Activated CD4-positive, alpha-beta T cell treated with anti-CD3 and anti-CD28 coated beads, Interleukin-2, amount 10 ng/mL, durations not matched to agents 7 days and 5 days (primary cell): ENCODE data around the gene KLHL11. TPM values are rescaled to one million over a fixed set of nuclear protein-coding genes. Genes with fewer than 3 reads are reported as not detected.
"Not testable (repeated sequence)": the region's sequence is repeated elsewhere in the genome, so short reads cannot be mapped to it uniquely, and the experiment has no call there.

Source experiments
- CTCF ChIA-PET: fragments of 350-600 bp; sonication (Branson Sonifier 250); formaldehyde crosslinking; loops from one replicate; lab custom pipeline; 2021; ENCODE audit warnings: antibody characterized with exemption; lab: Charles Lee
- POLR2A ChIA-PET: fragments of 350-600 bp; sonication (Branson Sonifier 250); formaldehyde crosslinking; loops from one replicate; lab custom pipeline; 2021; ENCODE audit warnings: antibody characterized with exemption; lab: Charles Lee
- DNase-seq: peaks from one replicate; pipeline ENCODE4 v3.0.0-alpha.2; 2020
- H3K27ac Mint-ChIP-seq: one replicate; pipeline ENCODE4 v1.8.0; 2021; ENCODE audit warnings: mild to moderate bottlenecking, moderate library complexity, mixed read lengths
- H3K27me3 Mint-ChIP-seq: one replicate; pipeline ENCODE4 v1.8.0; 2021; ENCODE audit warnings: mixed read lengths
- H3K36me3 Mint-ChIP-seq: one replicate; pipeline ENCODE4 v1.8.0; 2021; ENCODE audit warnings: low read depth, mixed read lengths
- H3K4me1 Mint-ChIP-seq: one replicate; pipeline ENCODE4 v1.8.0; 2021; ENCODE audit warnings: mixed read lengths
- H3K4me3 Mint-ChIP-seq: one replicate; pipeline ENCODE4 v1.8.0; 2021; ENCODE audit warnings: mild to moderate bottlenecking, moderate library complexity, mixed read lengths
- H3K9me3 Mint-ChIP-seq: one replicate; pipeline ENCODE4 v1.8.0; 2021; ENCODE audit warnings: mixed read lengths
- total RNA-seq, 2 experiments: library from RNA; stranded (reverse); gene quantifications; one replicate each; pipeline ENCODE4 v1.2.3, GENCODE V29; 2021

The KLHL11 gene
- total RNA-seq, 2 experiments from 2014 or later: 13.2 to 13.9 TPM

- POLR2A ChIA-PET, H3K4me3 Mint-ChIP-seq, H3K27ac Mint-ChIP-seq, DNase-seq, H3K27me3 Mint-ChIP-seq, H3K4me1 Mint-ChIP-seq, H3K9me3 Mint-ChIP-seq: not testable (repeated sequence)
- CTCF ChIA-PET: interaction anchor here (0.7 to 1.2 kb wide), 2 partner anchors 12 to 113 kb away, joined by 3 read pairs; no protein-coding TSS in a partner anchor
- peaks cover 65% of the 10 kb centered on the region for H3K36me3 Mint-ChIP-seq
Observed at GRCh38 chr17:41874293-41874670, 9.1 kb upstream of the KLHL11 start.

GRCh38 chr17:41873559-41874292 lies 8.5 kb upstream of the KLHL11 start:
- H3K4me3 Mint-ChIP-seq: no peak overlapping the region
- ChIA-PET POLR2A (no interaction called here), CTCF (interaction anchor here (1.2 kb wide), 1 partner anchor 11 kb away, joined by 3 read pairs; no protein-coding TSS in a partner anchor)
- no peak overlapping the region for H3K27ac Mint-ChIP-seq
- H3K9me3 Mint-ChIP-seq: no peaks in the 10 kb centered on the region
- DNase-seq: no peak
- H3K36me3 Mint-ChIP-seq: peaks cover 64% of the 10 kb centered on the region
- H3K4me1 Mint-ChIP-seq: peaks cover 13% of the 10 kb centered on the region
- no peaks in the 10 kb centered on the region for H3K27me3 Mint-ChIP-seq

- ChIA-PET POLR2A (no interaction called here), CTCF (interaction anchor here (1.2 kb wide), 1 partner anchor 22 kb away, joined by 3 read pairs; no protein-coding TSS in a partner anchor)
- Mint-ChIP-seq H3K36me3 (peaks cover 61% of the 10 kb centered on the region), H3K27ac (no peak overlapping the region), H3K4me3 (no peak overlapping the region), H3K4me1 (peaks cover 25% of the 10 kb centered on the region), H3K9me3 (no peaks in the 10 kb centered on the region), H3K27me3 (no peaks in the 10 kb centered on the region)
- DNase-seq: no peak
Observed at GRCh38 chr17:41871789-41872188, 6.6 kb upstream of the KLHL11 start.

GRCh38 chr17:41870627-41871026 lies 5.4 kb upstream of the KLHL11 start:
- Mint-ChIP-seq H3K27me3 (no peaks in the 10 kb centered on the region), H3K4me3 (no peak overlapping the region), H3K4me1 (peaks cover 26% of the 10 kb centered on the region), H3K9me3 (no peaks in the 10 kb centered on the region), H3K27ac (no peak overlapping the region), H3K36me3 (peaks cover 58% of the 10 kb centered on the region)
- POLR2A ChIA-PET: no interaction called here
- CTCF ChIA-PET: interaction anchor here (0.6 to 1.2 kb wide), 3 partner anchors 9 to 150 kb away, joined by 3 read pairs; no protein-coding TSS in a partner anchor
- DNase-seq: no peak

GRCh38 chr17:41870097-41870496 lies 4.9 kb upstream of the KLHL11 start:
- DNase-seq: no peak
- CTCF ChIA-PET: interaction anchor here (0.6 to 1.2 kb wide), 3 partner anchors 9 to 150 kb away, joined by 3 read pairs; no protein-coding TSS in a partner anchor
- Mint-ChIP-seq H3K4me1 (peaks cover 29% of the 10 kb centered on the region), H3K4me3 (no peak overlapping the region), H3K27ac (no peak overlapping the region), H3K36me3 (peaks cover 57% of the 10 kb centered on the region), H3K27me3 (no peaks in the 10 kb centered on the region), H3K9me3 (no peaks in the 10 kb centered on the region)
- POLR2A ChIA-PET: no interaction called here

- Mint-ChIP-seq H3K4me1 (peaks cover 29% of the 10 kb centered on the region), H3K27ac (peak overlapping the region; percentile 31), H3K9me3 (no peaks in the 10 kb centered on the region), H3K36me3 (peaks cover 52% of the 10 kb centered on the region), H3K4me3 (no peak overlapping the region), H3K27me3 (no peaks in the 10 kb centered on the region)
- ChIA-PET POLR2A (no interaction called here), CTCF (interaction anchor here (1.2 kb wide), 1 partner anchor 40 kb away, joined by 3 read pairs; no protein-coding TSS in a partner anchor)
- no peak for DNase-seq
Observed at GRCh38 chr17:41869426-41869825, 4.2 kb upstream of the KLHL11 start.

- H3K4me1 Mint-ChIP-seq: peaks cover 29% of the 10 kb centered on the region
- ChIA-PET CTCF (interaction anchor here (0.7 to 1.2 kb wide), 2 partner anchors 10 to 282 kb away, joined by 3 to 4 read pairs; no protein-coding TSS in a partner anchor), POLR2A (interaction anchor here (0.7 kb wide), 1 partner anchor 1084 kb away, joined by 3 read pairs; no protein-coding TSS in a partner anchor)
- no peak overlapping the region for H3K4me3 Mint-ChIP-seq
- no peaks in the 10 kb centered on the region for H3K9me3 Mint-ChIP-seq
- peak overlapping the region; percentile 5 for H3K27ac Mint-ChIP-seq
- H3K36me3 Mint-ChIP-seq: peaks cover 49% of the 10 kb centered on the region
- no peaks in the 10 kb centered on the region for H3K27me3 Mint-ChIP-seq
- no peak for DNase-seq
Observed at GRCh38 chr17:41868568-41868967, 3.3 kb upstream of the KLHL11 start.

- no peaks in the 10 kb centered on the region for H3K27me3 Mint-ChIP-seq
- POLR2A ChIA-PET: no interaction called here
- CTCF ChIA-PET: interaction anchor here (0.6 to 1.2 kb wide), 5 partner anchors 53 to 142 kb away, joined by 3 to 5 read pairs (median 3); partner anchors contain the start of genes ACLY and ODAD4
- H3K4me1 Mint-ChIP-seq: peaks cover 33% of the 10 kb centered on the region
- H3K4me3 Mint-ChIP-seq: no peak overlapping the region
- H3K27ac Mint-ChIP-seq: no peak overlapping the region
- H3K9me3 Mint-ChIP-seq: no peaks in the 10 kb centered on the region
- H3K36me3 Mint-ChIP-seq: peaks cover 21% of the 10 kb centered on the region
- DNase-seq: no peak
Observed at GRCh38 chr17:41865596-41865893, 322 bp upstream of the KLHL11 start.

- Mint-ChIP-seq H3K27me3 (no peaks in the 10 kb centered on the region), H3K9me3 (no peaks in the 10 kb centered on the region), H3K4me1 (peaks cover 33% of the 10 kb centered on the region), H3K36me3 (peaks cover 17% of the 10 kb centered on the region), H3K27ac (no peak overlapping the region), H3K4me3 (no peak overlapping the region)
- ChIA-PET POLR2A (no interaction called here), CTCF (interaction anchor here (0.7 to 1.2 kb wide), 4 partner anchors 13 to 148 kb away, joined by 3 to 5 read pairs (median 3); partner anchors contain the start of gene ACLY)
- DNase-seq: no peak
Observed at GRCh38 chr17:41864498-41864835, 756 bp downstream of the KLHL11 start.

GRCh38 chr17:41863074-41863848 lies 2.0 kb downstream of the KLHL11 start:
- H3K4me3 Mint-ChIP-seq: no peak overlapping the region
- DNase-seq: peak; percentile 33
- POLR2A ChIA-PET: interaction anchor here (0.6 kb wide), 1 partner anchor 103 kb away, joined by 3 read pairs; no protein-coding TSS in a partner anchor
- no peak overlapping the region for H3K27ac Mint-ChIP-seq
- peaks cover 22% of the 10 kb centered on the region for H3K4me1 Mint-ChIP-seq
- CTCF ChIA-PET: interaction anchor here (1.0 kb wide), 2 partner anchors 11 to 38 kb away, joined by 3 read pairs; no protein-coding TSS in a partner anchor
- peaks cover 13% of the 10 kb centered on the region for H3K36me3 Mint-ChIP-seq
- no peaks in the 10 kb centered on the region for H3K27me3 Mint-ChIP-seq
- no peaks in the 10 kb centered on the region for H3K9me3 Mint-ChIP-seq

- no peak overlapping the region for H3K4me3 Mint-ChIP-seq
- H3K9me3 Mint-ChIP-seq: no peaks in the 10 kb centered on the region
- H3K4me1 Mint-ChIP-seq: peaks cover 10% of the 10 kb centered on the region
- no peaks in the 10 kb centered on the region for H3K36me3 Mint-ChIP-seq
- ChIA-PET POLR2A (no interaction called here), CTCF (interaction anchor here (2.0 kb wide), 1 partner anchor 11 kb away, joined by 7 read pairs; no protein-coding TSS in a partner anchor)
- no peak overlapping the region for H3K27ac Mint-ChIP-seq
- no peaks in the 10 kb centered on the region for H3K27me3 Mint-ChIP-seq
- DNase-seq: no peak
Observed at GRCh38 chr17:41860254-41860931, 4.8 kb downstream of the KLHL11 start.

- H3K27me3 Mint-ChIP-seq, H3K27ac Mint-ChIP-seq, H3K4me3 Mint-ChIP-seq, DNase-seq, POLR2A ChIA-PET, H3K4me1 Mint-ChIP-seq, H3K9me3 Mint-ChIP-seq: not testable (repeated sequence)
- CTCF ChIA-PET: interaction anchor here (0.7 to 1.1 kb wide), 3 partner anchors 9 to 49 kb away, joined by 3 read pairs; no protein-coding TSS in a partner anchor
- H3K36me3 Mint-ChIP-seq: peaks cover 20% of the 10 kb centered on the region
Observed at GRCh38 chr17:41851382-41851781, 13.8 kb downstream of the KLHL11 start.
